H1 (cell line): ENCODE results near the gene MT1F. TPM values are rescaled to one million over a fixed set of nuclear protein-coding genes. Genes with fewer than 3 reads are reported as not detected.

Experiments used
- CTCF ChIA-PET: fragments of 300-600 bp; sonication (Branson Sonifier 250); formaldehyde crosslinking; loops from one replicate; lab custom pipeline; 2021; ENCODE audit not compliant: partially characterized antibody; lab: Charles Lee
- POLR2A ChIA-PET: fragments of 300-600 bp; sonication (Branson Sonifier 250); formaldehyde crosslinking; loops from one replicate; lab custom pipeline; 2021; ENCODE audit warnings: inconsistent platforms; ENCODE audit not compliant: partially characterized antibody; lab: Charles Lee
- DNase-seq, 2 experiments: peaks; one replicate each; pipeline versions ENCODE4 v3.0.0 to v3.0.0-alpha.2; 2010 to 2022; ENCODE audit warnings: low spot score in 2 of 2, low read depth in 1 of 2, mixed read lengths in 1 of 2
- FAIRE-seq: peaks from 2 replicates; lab custom pipeline; 2011; peaks lifted over from hg19 to GRCh38; lab: Jason Lieb, UNC
- H2AFZ ChIP-seq: 2 replicates; pipeline ENCODE4 v1.8.1; 2012; ENCODE audit warnings: low read length, inconsistent platforms
- H2AK5ac ChIP-seq: 2 replicates; pipeline ENCODE4 v1.6.1; 2013; ENCODE audit warnings: low read depth, low read length
- H2BK120ac ChIP-seq: replicated peaks from 2 replicates; pipeline ENCODE3; 2013; ENCODE audit warnings: low read depth, low read length, inconsistent platforms
- H2BK12ac ChIP-seq: 2 replicates; pipeline ENCODE4 v1.6.1; 2013; ENCODE audit warnings: low read depth, low read length
- H2BK15ac ChIP-seq: 2 replicates; pipeline ENCODE4 v1.6.1; 2013; ENCODE audit warnings: low read length
- H2BK20ac ChIP-seq: 2 replicates; pipeline ENCODE4 v1.6.1; 2013; ENCODE audit warnings: low read length
- H2BK5ac ChIP-seq: 2 replicates; pipeline ENCODE4 v1.6.1; 2013; ENCODE audit warnings: low read depth, low read length
- H3K14ac ChIP-seq: 2 replicates; pipeline ENCODE4 v1.6.1; 2013; ENCODE audit warnings: inconsistent platforms; ENCODE audit not compliant: insufficient read length
- H3K18ac ChIP-seq: 2 replicates; pipeline ENCODE4 v1.6.1; 2013; ENCODE audit warnings: low read length; ENCODE audit errors: extremely low read depth
- H3K23ac ChIP-seq: 2 replicates; pipeline ENCODE4 v1.6.1; 2013; ENCODE audit warnings: inconsistent platforms; ENCODE audit not compliant: insufficient read length
- H3K23me2 ChIP-seq: 2 replicates; pipeline ENCODE4 v1.6.1; 2013; ENCODE audit warnings: low read depth, low read length
- H3K27ac ChIP-seq: 2 replicates; pipeline ENCODE4 v1.6.1; 2011; ENCODE audit warnings: low read depth, low read length, inconsistent platforms
- H3K27me3 ChIP-seq, 4 experiments: replicated peaks in 1 of 4; 1 replicate in 1 of 4; 2 replicates in 3 of 4; pipeline versions ENCODE4 v1.6.1 to v1.8.1; 2011 to 2013; ENCODE audit warnings: low read length in 3 of 4, mild to moderate bottlenecking in 3 of 4, inconsistent platforms in 2 of 4, mixed read lengths in 2 of 4, moderate library complexity in 1 of 4; ENCODE audit not compliant: control insufficient read depth in 3 of 4, insufficient read depth in 3 of 4; ENCODE audit errors: extremely low read depth in 1 of 4
- H3K36me3 ChIP-seq, 4 experiments: 2 replicates each; pipeline versions ENCODE4 v1.6.1 to v1.8.1; 2011 to 2013; ENCODE audit warnings: mild to moderate bottlenecking in 4 of 4, low read length in 3 of 4, moderate library complexity in 2 of 4, control low read depth in 1 of 4, inconsistent platforms in 1 of 4; ENCODE audit not compliant: insufficient read depth in 4 of 4, control insufficient read depth in 2 of 4
- H3K4ac ChIP-seq: replicated peaks from 2 replicates; pipeline ENCODE3; 2013; ENCODE audit warnings: low read length, low read depth, mixed read lengths, inconsistent platforms; ENCODE audit not compliant: insufficient read length
- H3K4me1 ChIP-seq, 4 experiments: replicated peaks in 1 of 4; 1 replicate in 1 of 4; 2 replicates in 3 of 4; pipeline versions ENCODE4 v1.6.1 to v1.8.1; 2011 to 2013; ENCODE audit warnings: low read length in 3 of 4, inconsistent platforms in 2 of 4, mixed read lengths in 1 of 4; ENCODE audit not compliant: insufficient read depth in 4 of 4, control insufficient read depth in 3 of 4
- H3K4me2 ChIP-seq, 2 experiments: 2 replicates each; pipeline versions ENCODE4 v1.6.1 to v1.8.1; 2011 to 2013; ENCODE audit warnings: low read depth in 2 of 2, low read length in 2 of 2, control low read depth in 1 of 2, inconsistent platforms in 1 of 2, mild to moderate bottlenecking in 1 of 2; ENCODE audit not compliant: insufficient read depth in 1 of 2
- H3K4me3 ChIP-seq, 4 experiments: fragments of 200-600, 300-600 bp in 1 of 4; sonication (generic), shearing (Covaris generic), sonication (Bioruptor Twin) in 1 of 4; 2 replicates each; pipeline versions ENCODE4 v1.5.1 to v1.8.1; 2011 to 2016; ENCODE audit warnings: low read length in 4 of 4, low read depth in 3 of 4, control low read depth in 2 of 4, inconsistent platforms in 2 of 4, mild to moderate bottlenecking in 2 of 4, mixed read lengths in 1 of 4, moderate library complexity in 1 of 4; ENCODE audit not compliant: insufficient read depth in 2 of 4; ENCODE audit errors: extremely low read depth in 1 of 4
- H3K56ac ChIP-seq: replicated peaks from 2 replicates; pipeline ENCODE3; 2013; ENCODE audit warnings: low read depth, mild to moderate bottlenecking, mixed read lengths, low read length, inconsistent platforms; ENCODE audit not compliant: insufficient read length
- H3K79me1 ChIP-seq: 2 replicates; pipeline ENCODE4 v1.6.1; 2013; ENCODE audit warnings: low read depth, low read length, control low read depth
- H3K79me2 ChIP-seq, 2 experiments: 2 replicates each; pipeline versions ENCODE4 v1.6.1 to v1.8.1; 2012 to 2013; ENCODE audit warnings: low read length in 2 of 2, mild to moderate bottlenecking in 2 of 2, inconsistent platforms in 1 of 2; ENCODE audit not compliant: insufficient read depth in 2 of 2, control insufficient read depth in 1 of 2
- H3K9ac ChIP-seq, 4 experiments: replicated peaks in 1 of 4; 1 replicate in 1 of 4; 2 replicates in 3 of 4; pipeline versions ENCODE4 v1.6.1 to v1.8.1; 2011 to 2013; ENCODE audit warnings: low read depth in 3 of 4, low read length in 3 of 4, control low read depth in 2 of 4, mild to moderate bottlenecking in 2 of 4, moderate library complexity in 2 of 4, inconsistent platforms in 1 of 4; ENCODE audit errors: extremely low read depth in 1 of 4
- H3K9me3 ChIP-seq, 2 experiments: 2 replicates each; pipeline versions ENCODE4 v1.6.1 to v1.8.1; 2012 to 2013; ENCODE audit warnings: mild to moderate bottlenecking in 2 of 2, moderate library complexity in 2 of 2, control low read depth in 1 of 2, inconsistent platforms in 1 of 2, low read depth in 1 of 2, low read length in 1 of 2, mixed read lengths in 1 of 2; ENCODE audit not compliant: insufficient read depth in 2 of 2
- H4K20me1 ChIP-seq, 2 experiments: replicated peaks in 1 of 2; 2 replicates each; pipeline versions ENCODE3 to v1.8.1; 2011 to 2013; ENCODE audit warnings: inconsistent platforms in 2 of 2, low read length in 2 of 2, mild to moderate bottlenecking in 1 of 2; ENCODE audit not compliant: insufficient read depth in 2 of 2, control insufficient read depth in 1 of 2
- H4K5ac ChIP-seq: 2 replicates; pipeline ENCODE4 v1.6.1; 2013; ENCODE audit warnings: low read length, low read depth, mixed read lengths, inconsistent platforms; ENCODE audit not compliant: insufficient read length
- H4K8ac ChIP-seq: 2 replicates; pipeline ENCODE4 v1.8.0; 2013; ENCODE audit warnings: mild to moderate bottlenecking, moderate library complexity, low read length, inconsistent platforms; ENCODE audit not compliant: insufficient read depth; ENCODE audit errors: extremely low read depth
- H4K91ac ChIP-seq: replicated peaks from 2 replicates; pipeline ENCODE3; 2013; ENCODE audit warnings: low read length, mixed read lengths, inconsistent platforms; ENCODE audit not compliant: insufficient read length
- CREB1 ChIP-seq: IDR thresholded peaks from 2 replicates; pipeline ENCODE4 v1.6.1; 2012; ENCODE audit warnings: inconsistent platforms
- EP300 ChIP-seq, 2 experiments: IDR thresholded peaks; 1 replicate in 1 of 2; 2 replicates in 1 of 2; pipeline ENCODE4 v1.6.1; 2011 to 2012; ENCODE audit warnings: low read depth in 2 of 2, low read length in 2 of 2, mild to moderate bottlenecking in 2 of 2, borderline replicate concordance in 1 of 2, inconsistent platforms in 1 of 2, moderate library complexity in 1 of 2
- EZH2 ChIP-seq: fragments of 200-600 bp; sonication (generic); IDR thresholded peaks from 2 replicates; pipeline ENCODE4 v1.7.1; 2012; ENCODE audit warnings: low read depth, mild to moderate bottlenecking, moderate library complexity, low read length, inconsistent platforms; ENCODE audit not compliant: severe bottlenecking
- KDM1A ChIP-seq: fragments of 200-600, 300-600 bp; sonication (generic); IDR thresholded peaks from 2 replicates; pipeline ENCODE4 v1.7.1; 2016; ENCODE audit warnings: mild to moderate bottlenecking, low read length, borderline replicate concordance
- KDM4A ChIP-seq: IDR thresholded peaks from one replicate; pipeline ENCODE4 v1.7.1; 2012; ENCODE audit warnings: low read depth, mild to moderate bottlenecking, moderate library complexity, low read length, inconsistent platforms; ENCODE audit not compliant: severe bottlenecking
- RBBP5 ChIP-seq: IDR thresholded peaks from 2 replicates; pipeline ENCODE4 v1.7.1; 2012; ENCODE audit warnings: low read depth, mild to moderate bottlenecking, inconsistent platforms, low read length, moderate library complexity, borderline replicate concordance
- SP1 ChIP-seq: IDR thresholded peaks from 2 replicates; pipeline ENCODE4 v1.6.1; 2011; ENCODE audit warnings: low read depth, low read length
- SUZ12 ChIP-seq: fragments of 200-600 bp; sonication (generic); IDR thresholded peaks from 2 replicates; pipeline ENCODE4 v1.6.1; 2012; ENCODE audit warnings: mild to moderate bottlenecking, inconsistent platforms, low read length, moderate library complexity, mixed read lengths
- TAF1 ChIP-seq: IDR thresholded peaks from 2 replicates; pipeline ENCODE4 v1.6.1; 2011; ENCODE audit warnings: mild to moderate bottlenecking, low read depth, low read length
- TBP ChIP-seq: IDR thresholded peaks from 2 replicates; pipeline ENCODE4 v1.6.1; 2011; ENCODE audit warnings: low read depth, low read length, improper control_type of control experiment
- TCF12 ChIP-seq: IDR thresholded peaks from 2 replicates; pipeline ENCODE4 v1.6.1; 2011; ENCODE audit warnings: low read depth, mild to moderate bottlenecking, low read length
- WGBS, 2 experiments: shearing (Covaris generic) in 1 of 2; methylation state at CpG; one replicate each; pipeline versions ENCODE4 v1.1.6 to v1.1.7; 2013 to 2015; ENCODE audit warnings: low lambda C conversion rate in 2 of 2, mixed read lengths in 2 of 2, inconsistent platforms in 1 of 2, low coverage in 1 of 2, missing lambda C conversion rate in 1 of 2; ENCODE audit not compliant: insufficient replicate concordance in 2 of 2, insufficient coverage in 1 of 2, insufficient read length in 1 of 2; ENCODE audit errors: extremely low coverage in 1 of 2, missing lambda C conversion rate in 1 of 2; 5-methylcytosine and 5-hydroxymethylcytosine counted together
- polyA plus RNA-seq, 7 experiments: library from polyadenylated mRNA; depleted of rRNA in 3 of 7; stranded (reverse) in 5 of 7; unstranded in 2 of 7; fragments of >200 nt in 5 of 7; fragments of 200-250 nt in 2 of 7; gene quantifications; 1 replicate in 5 of 7; 2 replicates in 1 of 7; 4 replicates in 1 of 7; pipeline versions ENCODE4 v1.2.1 to v1.2.3, GENCODE V29; 2011 to 2013; ENCODE audit warnings: missing spikeins in 2 of 7, mixed read lengths in 2 of 7
- total RNA-seq: library from RNA; stranded (reverse); fragmentation: NEBNext Ultra II Directional; extraction: Animal tissue kit (Norgen Biotek cat#: 25700); gene quantifications from 2 replicates; pipeline ENCODE4 v1.2.1, GENCODE V29; 2021

MT1F gene
- total and polyA plus RNA-seq, 2 of the 8 experiments (the other 6 are each of a cell fraction or from before 2014, with no cell fraction given): 5.9 to 20.8 TPM

DNA sequence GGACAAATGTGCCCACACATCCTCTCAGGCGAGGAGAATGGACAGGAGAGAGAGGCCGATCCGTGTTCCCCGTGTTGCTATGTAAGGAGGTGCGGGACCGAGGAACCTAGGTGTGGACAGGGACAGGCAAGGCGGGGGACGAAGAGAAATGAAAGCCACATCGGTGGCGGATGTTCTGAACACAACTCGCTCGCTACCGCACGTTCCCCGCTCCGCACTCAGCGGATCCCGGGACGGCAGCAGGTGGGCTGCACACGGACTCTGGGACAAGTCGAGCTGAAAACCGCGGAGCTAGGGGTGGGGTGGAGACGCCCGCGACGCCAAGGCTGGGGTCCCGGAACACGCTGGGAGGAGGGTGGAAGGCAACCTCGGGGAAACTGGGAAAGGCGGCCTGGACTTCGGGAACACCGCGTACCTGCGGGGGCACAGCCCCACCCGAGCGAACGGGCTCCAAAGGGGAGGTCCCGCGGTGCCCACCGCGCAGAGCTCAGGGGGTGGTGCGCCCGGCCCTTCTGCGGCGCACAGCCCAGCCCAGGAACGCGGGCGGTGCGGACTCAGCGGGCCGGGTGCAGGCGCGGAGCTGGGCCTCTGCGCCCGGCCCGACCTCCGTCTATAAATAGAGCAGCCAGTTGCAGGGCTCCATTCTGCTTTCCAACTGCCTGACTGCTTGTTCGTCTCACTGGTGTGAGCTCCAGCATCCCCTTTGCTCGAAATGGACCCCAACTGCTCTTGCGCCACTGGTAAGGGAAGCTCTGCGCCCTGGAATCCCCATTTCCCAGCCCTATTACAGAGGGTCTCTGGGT lies 32.4 kb upstream of the MT1F start, which contains the start of gene MT1E:
MT1E (plus strand) TSS at position 642 of the 803 bp plus-strand sequence; CDS start at position 713, 71 bp downstream.
- CTCF ChIA-PET: interaction anchor here (0.7 to 3.0 kb wide), 14 partner anchors 9 to 111 kb away, joined by 3 to 12 read pairs (median 5); partner anchors contain the start of genes MT1A and MT1H
- H3K4me1 ChIP-seq: peaks cover 0 to 17% (median 14%) of the 10 kb centered on the region in 4 experiments; a peak in 6 of 7 replicates
- H3K4me3 ChIP-seq: peak within 1 kb of the TSS; percentile 26 to 61 (median 46)
- no peak within 1 kb of the TSS for H4K5ac ChIP-seq
- H2BK20ac ChIP-seq: no peak within 1 kb of the TSS
- 0 out of 2 replicates have a peak, but pooled peaks have one; percentile 11 for TF ChIP-seq CREB1
- TF ChIP-seq TAF1: 0 out of 2 replicates have a peak, but pooled peaks have one; percentile 41
- no peak for TF ChIP-seq SP1
- TF ChIP-seq SUZ12: peak; percentile 96
- 0 out of 2 replicates have a peak, but pooled peaks have one; percentile 64 for TF ChIP-seq RBBP5
- peak; percentile 87; the same call in 1 of the 2 replicates for TF ChIP-seq TBP
- TF ChIP-seq KDM1A: no peak
- peak; percentile 65 for TF ChIP-seq KDM4A
- TF ChIP-seq TCF12: 0 out of 2 replicates have a peak, but pooled peaks have one; percentile 22
- peak; percentile 97 for TF ChIP-seq EZH2
- no peak for TF ChIP-seq EP300 (IDR thresholded peaks at IDR 0.05; ENCODE audit: borderline replicate concordance in 1 of 2, low read depth in 2 of 2, low read length in 2 of 2)
- H4K8ac ChIP-seq: peak within 1 kb of the TSS; percentile 75
- H3K23me2 ChIP-seq: peaks cover 5% of the 10 kb centered on the region; the same call in 1 of the 2 replicates
- DNase-seq: peak in 1 of 2 experiments; percentile 66
- H3K36me3 ChIP-seq: no peaks in the 10 kb centered on the region
- FAIRE-seq: no peak
- no peak within 1 kb of the TSS for H3K9ac ChIP-seq
- H3K56ac ChIP-seq: no peak within 1 kb of the TSS
- no peaks in the 10 kb centered on the region for H3K79me1 ChIP-seq
- H2AK5ac ChIP-seq: 0 out of 2 replicates have a peak within 1 kb of the TSS, but pooled peaks have one; percentile 72
- H3K14ac ChIP-seq: no peak within 1 kb of the TSS
- 2% methylated on average over 62 of the region's 62 CpGs; no CpG with 5 or more reads in 1 of the 2 experiments for WGBS, 2 experiments
- H3K23ac ChIP-seq: no peak within 1 kb of the TSS
- H4K20me1 ChIP-seq: peaks cover 0 to 15% of the 10 kb centered on the region in 2 experiments
- H2BK15ac ChIP-seq: peak within 1 kb of the TSS; percentile 40; the same call in 1 of the 2 replicates
- peaks cover 53 to 86% (median 82%) of the 10 kb centered on the region in 4 experiments for H3K27me3 ChIP-seq
- POLR2A ChIA-PET: interaction anchor here (0.8 to 4.7 kb wide), 26 partner anchors 9 to 306 kb away, joined by 3 to 66 read pairs (median 6); partner anchors contain the start of genes HERPUD1, MT1A, MT1F and MT1G
- no peak within 1 kb of the TSS for H3K27ac ChIP-seq
- no peak within 1 kb of the TSS for H3K4ac ChIP-seq
- no peaks in the 10 kb centered on the region for H3K79me2 ChIP-seq
- H4K91ac ChIP-seq: no peak within 1 kb of the TSS
- peak within 1 kb of the TSS; percentile 87; the same call in 1 of the 2 replicates for H2BK12ac ChIP-seq
- H2AFZ ChIP-seq: peak within 1 kb of the TSS; percentile 69; the same call in 1 of the 2 replicates
- peak within 1 kb of the TSS; percentile 90 to 94 for H3K4me2 ChIP-seq
- H3K18ac ChIP-seq: peak within 1 kb of the TSS; percentile 66
- no peak within 1 kb of the TSS for H2BK120ac ChIP-seq
- H3K9me3 ChIP-seq: no peaks in the 10 kb centered on the region
- no peak within 1 kb of the TSS; the same call in 1 of the 2 replicates for H2BK5ac ChIP-seq
